Right lobe of liver (tissue), 4 donors: ENCODE data around the gene DEPDC5.

Experiments
- POLR2A ChIP-seq: fragments of 450-650 bp; IDR thresholded peaks from one replicate; pipeline ENCODE4 v1.6.1; 2017; ENCODE audit warnings: antibody characterized with exemption, mild to moderate bottlenecking
- TF ChIP-seq, protein P1 (sequence below), 4 donors: fragments of 200-600 bp in 3 of 4; fragments of 450-650 bp in 1 of 4; IDR thresholded peaks; one replicate each; pipeline versions ENCODE4 v1.5.1 to v1.8.0; 2016 to 2022; ENCODE audit warnings: antibody characterized with exemption in 4 of 4, mild to moderate bottlenecking in 2 of 4
- donor health status: DM: no; HTN: no; CAD: no.
- donor health status: DM: no; HTN: no; CAD: no.
- donor health status: DM: no; HTN: yes; CAD: no.

DNA sequence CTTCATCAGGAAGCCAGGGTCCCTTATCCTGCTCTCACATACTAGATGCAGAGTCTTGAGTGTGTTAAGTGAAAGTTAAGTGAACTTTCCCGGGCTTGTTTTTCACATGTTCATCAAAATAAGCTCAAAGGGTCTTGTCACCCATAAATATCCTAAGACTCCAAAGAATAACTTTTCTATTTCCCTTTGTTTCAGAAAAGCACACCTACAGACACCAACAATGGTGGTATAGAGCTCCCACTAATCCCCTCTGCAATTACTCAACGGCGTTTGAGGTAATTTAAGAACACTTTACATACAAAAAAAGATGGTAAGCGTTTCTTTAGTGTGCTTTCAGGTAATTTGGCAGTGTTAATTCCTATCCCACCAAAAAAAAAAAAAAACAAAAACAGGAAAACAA, 6.4 kb upstream of the DEPDC5 start:
- TF ChIP-seq POLR2A = no peak
- TF ChIP-seq, protein P1, sequence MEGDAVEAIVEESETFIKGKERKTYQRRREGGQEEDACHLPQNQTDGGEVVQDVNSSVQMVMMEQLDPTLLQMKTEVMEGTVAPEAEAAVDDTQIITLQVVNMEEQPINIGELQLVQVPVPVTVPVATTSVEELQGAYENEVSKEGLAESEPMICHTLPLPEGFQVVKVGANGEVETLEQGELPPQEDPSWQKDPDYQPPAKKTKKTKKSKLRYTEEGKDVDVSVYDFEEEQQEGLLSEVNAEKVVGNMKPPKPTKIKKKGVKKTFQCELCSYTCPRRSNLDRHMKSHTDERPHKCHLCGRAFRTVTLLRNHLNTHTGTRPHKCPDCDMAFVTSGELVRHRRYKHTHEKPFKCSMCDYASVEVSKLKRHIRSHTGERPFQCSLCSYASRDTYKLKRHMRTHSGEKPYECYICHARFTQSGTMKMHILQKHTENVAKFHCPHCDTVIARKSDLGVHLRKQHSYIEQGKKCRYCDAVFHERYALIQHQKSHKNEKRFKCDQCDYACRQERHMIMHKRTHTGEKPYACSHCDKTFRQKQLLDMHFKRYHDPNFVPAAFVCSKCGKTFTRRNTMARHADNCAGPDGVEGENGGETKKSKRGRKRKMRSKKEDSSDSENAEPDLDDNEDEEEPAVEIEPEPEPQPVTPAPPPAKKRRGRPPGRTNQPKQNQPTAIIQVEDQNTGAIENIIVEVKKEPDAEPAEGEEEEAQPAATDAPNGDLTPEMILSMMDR (IDR thresholded peaks at IDR 0.05) = no peak
